ENCODE measurements around the gene BTBD9. TPM values are rescaled to one million over a fixed set of nuclear protein-coding genes. Genes with fewer than 3 reads are reported as not detected.
A peak's percentile ranks its signal among the peaks of the same experiment; 100 is the strongest.

Gene BTBD9
- total RNA-seq, 1 experiment from 2014 or later: 12.5 TPM

GRCh38 chr6:38322138-38322537 is 317.6 kb downstream of the BTBD9 start:
- Mint-ChIP-seq H3K27ac (ENCODE audit: low read depth, unreplicated experiment) (no peak overlapping the region), H3K9me3 (ENCODE audit: unreplicated experiment) (no peaks in the 10 kb centered on the region), H3K27me3 (ENCODE audit: insufficient read depth, unreplicated experiment) (no peaks in the 10 kb centered on the region), H3K4me1 (ENCODE audit: insufficient read depth, unreplicated experiment) (peaks cover 23% of the 10 kb centered on the region), H3K36me3 (ENCODE audit: insufficient read depth, unreplicated experiment) (peaks cover 10% of the 10 kb centered on the region), H3K4me3 (ENCODE audit: unreplicated experiment) (no peak overlapping the region)
- intact Hi-C loops (cut with micrococcal nuclease): no loop called here
- TF ChIP-seq CTCF (IDR thresholded peaks at IDR 0.05; ENCODE audit: unreplicated experiment): no peak
- POLR2A ChIA-PET: no interaction called here
- BruUV-seq (replicated peaks): no TSS peak
- CTCF ChIA-PET: no interaction called here
- no peak for DNase-seq (ENCODE audit: unreplicated experiment)

- Mint-ChIP-seq H3K36me3 (ENCODE audit: insufficient read depth, unreplicated experiment) (peaks cover 10% of the 10 kb centered on the region), H3K27me3 (ENCODE audit: insufficient read depth, unreplicated experiment) (no peaks in the 10 kb centered on the region), H3K4me3 (ENCODE audit: unreplicated experiment) (no peak overlapping the region), H3K27ac (ENCODE audit: low read depth, unreplicated experiment) (no peak overlapping the region), H3K4me1 (ENCODE audit: insufficient read depth, unreplicated experiment) (peaks cover 23% of the 10 kb centered on the region), H3K9me3 (ENCODE audit: unreplicated experiment) (no peaks in the 10 kb centered on the region)
- intact Hi-C loops (cut with micrococcal nuclease): no loop called here
- POLR2A ChIA-PET: interaction anchor here (0.6 kb wide), 1 partner anchor 189 kb away, joined by 3 read pairs; no protein-coding TSS in a partner anchor
- TF ChIP-seq CTCF (IDR thresholded peaks at IDR 0.05; ENCODE audit: unreplicated experiment): no peak
- CTCF ChIA-PET: interaction anchor here (0.7 kb wide), 1 partner anchor 149 kb away, joined by 3 read pairs; no protein-coding TSS in a partner anchor
- BruUV-seq (replicated peaks): no TSS peak
- no peak for DNase-seq (ENCODE audit: unreplicated experiment)
These were observed 318.9 kb downstream of the BTBD9 start for GRCh38 chr6:38320843-38321242.

GRCh38 chr6:38320358-38320757 is 319.4 kb downstream of the BTBD9 start:
- POLR2A ChIA-PET: no interaction called here
- Mint-ChIP-seq H3K27ac (ENCODE audit: low read depth, unreplicated experiment) (peak overlapping the region; percentile 49), H3K9me3 (ENCODE audit: unreplicated experiment) (no peaks in the 10 kb centered on the region), H3K4me3 (ENCODE audit: unreplicated experiment) (no peak overlapping the region), H3K4me1 (ENCODE audit: insufficient read depth, unreplicated experiment) (peaks cover 23% of the 10 kb centered on the region), H3K27me3 (ENCODE audit: insufficient read depth, unreplicated experiment) (no peaks in the 10 kb centered on the region), H3K36me3 (ENCODE audit: insufficient read depth, unreplicated experiment) (peaks cover 11% of the 10 kb centered on the region)
- BruUV-seq (replicated peaks): no TSS peak
- TF ChIP-seq CTCF (IDR thresholded peaks at IDR 0.05; ENCODE audit: unreplicated experiment): no peak
- intact Hi-C loops (cut with micrococcal nuclease): no loop called here
- CTCF ChIA-PET: interaction anchor here (0.7 kb wide), 1 partner anchor 148 kb away, joined by 3 read pairs; no protein-coding TSS in a partner anchor
- no peak for DNase-seq (ENCODE audit: unreplicated experiment)

GRCh38 chr6:38319256-38320212 is 320.2 kb downstream of the BTBD9 start:
- BruUV-seq (replicated peaks): no TSS peak
- Mint-ChIP-seq H3K4me1 (ENCODE audit: insufficient read depth, unreplicated experiment) (peaks cover 23% of the 10 kb centered on the region), H3K27me3 (ENCODE audit: insufficient read depth, unreplicated experiment) (no peaks in the 10 kb centered on the region), H3K4me3 (ENCODE audit: unreplicated experiment) (no peak overlapping the region), H3K36me3 (ENCODE audit: insufficient read depth, unreplicated experiment) (peaks cover 16% of the 10 kb centered on the region), H3K9me3 (ENCODE audit: unreplicated experiment) (no peaks in the 10 kb centered on the region), H3K27ac (ENCODE audit: low read depth, unreplicated experiment) (peak overlapping the region; percentile 72)
- no peak for TF ChIP-seq CTCF (IDR thresholded peaks at IDR 0.05; ENCODE audit: unreplicated experiment)
- peak; percentile 58 for DNase-seq (ENCODE audit: unreplicated experiment)
- intact Hi-C loops (cut with micrococcal nuclease): no loop called here
- ChIA-PET POLR2A (interaction anchor here (0.6 to 1.2 kb wide), 3 partner anchors 19 to 82 kb away, joined by 3 read pairs; no protein-coding TSS in a partner anchor), CTCF (no interaction called here)
